ENCODE data around the gene SURF6.

The SURF6 gene

GRCh38 chr9:133282464-133283238 lies 53.3 kb downstream of the SURF6 start:
- DNase-seq = no peak

- no peak for DNase-seq
Measured at GRCh38 chr9:133280392-133280791, 55.6 kb downstream of the SURF6 start.

All from NCI-H1048 (cell line).